Neural crest cell (in vitro differentiated cells): ENCODE data around the gene UBAP2. TPM values are rescaled to one million over a fixed set of nuclear protein-coding genes. Genes with fewer than 3 reads are reported as not detected.
A peak's percentile ranks its signal among the peaks of the same experiment; 100 is the strongest.

ENCODE experiments used
- DNase-seq: peaks from one replicate; pipeline ENCODE4 v3.0.0; 2021; ENCODE audit warnings: low read depth, mixed read lengths, low spot score
- H3K27ac Mint-ChIP-seq: one replicate; pipeline ENCODE4 v1.8.0; 2021; ENCODE audit warnings: mild to moderate bottlenecking, mixed read lengths; ENCODE audit not compliant: unreplicated experiment
- H3K27me3 Mint-ChIP-seq: 2 replicates; pipeline ENCODE4 v1.8.0; 2021; ENCODE audit warnings: low read depth, mild to moderate bottlenecking, mixed read lengths
- H3K36me3 Mint-ChIP-seq: 2 replicates; pipeline ENCODE4 v1.8.0; 2021; ENCODE audit warnings: low read depth, mild to moderate bottlenecking, mixed read lengths
- H3K4me1 Mint-ChIP-seq: 2 replicates; pipeline ENCODE4 v1.8.0; 2021; ENCODE audit warnings: mixed read lengths
- H3K4me3 Mint-ChIP-seq: one replicate; pipeline ENCODE4 v1.8.0; 2021; ENCODE audit warnings: mild to moderate bottlenecking, mixed read lengths
- H3K9me3 Mint-ChIP-seq: 2 replicates; pipeline ENCODE4 v1.8.0; 2021; ENCODE audit warnings: mixed read lengths
- total RNA-seq: library from RNA; stranded (reverse); gene quantifications from 2 replicates; pipeline ENCODE4 v1.2.1, GENCODE V29; 2021
- TF ChIP-seq, protein P1 (sequence below): fragments of 200-600 bp; sonication (generic); conservative IDR thresholded peaks from 2 replicates; pipeline ENCODE4 v1.5.0; 2021; ENCODE audit warnings: antibody characterized with exemption, mild to moderate bottlenecking

Gene UBAP2
- total RNA-seq, 1 donor from 2014 or later: 62.7 TPM

DNA sequence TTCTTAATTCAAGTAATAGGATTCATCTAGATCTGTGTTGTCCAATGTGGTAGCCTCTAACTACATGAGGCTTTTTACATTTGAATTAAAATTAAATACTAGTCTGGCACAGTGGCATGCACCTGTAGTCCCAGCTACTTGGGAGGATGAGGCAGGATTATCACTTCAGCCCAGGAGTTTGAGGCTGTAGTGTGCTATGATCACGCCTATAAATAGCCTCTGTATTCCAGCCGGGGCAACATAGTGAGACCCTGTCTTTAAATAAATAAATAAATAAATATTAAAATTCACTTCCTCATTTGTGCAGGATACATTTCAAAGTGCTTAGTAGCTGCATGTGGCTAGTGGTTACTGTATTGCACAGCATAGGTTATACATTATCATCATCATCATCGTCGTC, 139.9 kb downstream of the UBAP2 start:
- Mint-ChIP-seq H3K36me3 (peaks cover 11% of the 10 kb centered on the region), H3K4me3 (no peak overlapping the region), H3K27ac (no peak overlapping the region), H3K9me3 (no peaks in the 10 kb centered on the region), H3K4me1 (peaks cover 22% of the 10 kb centered on the region), H3K27me3 (no peaks in the 10 kb centered on the region)
- no peak for DNase-seq
- TF ChIP-seq, protein P1, sequence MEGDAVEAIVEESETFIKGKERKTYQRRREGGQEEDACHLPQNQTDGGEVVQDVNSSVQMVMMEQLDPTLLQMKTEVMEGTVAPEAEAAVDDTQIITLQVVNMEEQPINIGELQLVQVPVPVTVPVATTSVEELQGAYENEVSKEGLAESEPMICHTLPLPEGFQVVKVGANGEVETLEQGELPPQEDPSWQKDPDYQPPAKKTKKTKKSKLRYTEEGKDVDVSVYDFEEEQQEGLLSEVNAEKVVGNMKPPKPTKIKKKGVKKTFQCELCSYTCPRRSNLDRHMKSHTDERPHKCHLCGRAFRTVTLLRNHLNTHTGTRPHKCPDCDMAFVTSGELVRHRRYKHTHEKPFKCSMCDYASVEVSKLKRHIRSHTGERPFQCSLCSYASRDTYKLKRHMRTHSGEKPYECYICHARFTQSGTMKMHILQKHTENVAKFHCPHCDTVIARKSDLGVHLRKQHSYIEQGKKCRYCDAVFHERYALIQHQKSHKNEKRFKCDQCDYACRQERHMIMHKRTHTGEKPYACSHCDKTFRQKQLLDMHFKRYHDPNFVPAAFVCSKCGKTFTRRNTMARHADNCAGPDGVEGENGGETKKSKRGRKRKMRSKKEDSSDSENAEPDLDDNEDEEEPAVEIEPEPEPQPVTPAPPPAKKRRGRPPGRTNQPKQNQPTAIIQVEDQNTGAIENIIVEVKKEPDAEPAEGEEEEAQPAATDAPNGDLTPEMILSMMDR: no peak

DNA sequence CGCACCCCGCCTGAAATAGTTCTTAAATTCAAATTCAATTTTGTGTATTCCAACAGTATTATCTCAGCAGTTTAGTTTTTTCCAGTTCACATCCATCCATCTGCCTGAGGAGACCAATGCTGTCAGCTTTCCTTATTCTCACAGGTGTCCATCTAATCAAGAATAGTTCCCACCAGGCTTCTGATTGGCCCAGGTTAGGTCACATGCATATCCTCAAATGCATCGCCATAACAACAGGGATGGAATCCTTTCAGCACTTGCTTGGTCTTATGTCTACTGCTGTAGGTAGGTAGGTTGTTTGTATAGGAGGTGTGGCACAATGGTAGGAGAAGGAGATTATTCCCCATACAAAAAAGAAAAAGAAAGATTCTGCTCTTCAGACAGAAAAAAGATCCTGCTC, 140.6 kb downstream of the UBAP2 start:
- Mint-ChIP-seq H3K27me3 (no peaks in the 10 kb centered on the region), H3K36me3 (peaks cover 12% of the 10 kb centered on the region), H3K9me3 (no peaks in the 10 kb centered on the region), H3K4me1 (peaks cover 22% of the 10 kb centered on the region), H3K27ac (no peak overlapping the region), H3K4me3 (no peak overlapping the region)
- no peak for DNase-seq
- TF ChIP-seq, protein P1: no peak

DNA sequence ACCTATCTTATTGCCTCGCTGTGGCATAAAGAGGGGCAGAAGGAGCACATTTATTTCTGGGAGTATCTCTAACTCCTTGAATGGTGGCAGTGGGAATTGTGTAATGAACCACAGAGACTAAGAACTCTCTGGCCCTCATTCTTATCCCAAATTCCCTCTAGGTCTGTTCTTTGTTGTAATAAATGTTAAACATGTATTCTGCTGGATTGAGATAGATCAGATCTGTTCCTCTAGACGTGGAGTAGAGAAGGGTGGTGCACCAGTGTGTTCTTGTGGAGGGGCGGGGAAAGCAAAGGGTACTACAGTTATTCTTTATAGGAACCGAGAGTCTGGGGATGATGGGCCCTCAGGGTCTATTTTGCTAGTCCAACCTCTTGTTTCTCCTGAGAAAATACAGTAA, 141.3 kb downstream of the UBAP2 start:
- peak overlapping the region; percentile 48 for H3K27ac Mint-ChIP-seq
- no peaks in the 10 kb centered on the region for H3K27me3 Mint-ChIP-seq
- DNase-seq: no peak
- TF ChIP-seq, protein P1: no peak
- H3K9me3 Mint-ChIP-seq: no peaks in the 10 kb centered on the region
- H3K36me3 Mint-ChIP-seq: peaks cover 12% of the 10 kb centered on the region
- H3K4me1 Mint-ChIP-seq: peaks cover 22% of the 10 kb centered on the region
- no peak overlapping the region for H3K4me3 Mint-ChIP-seq

DNA sequence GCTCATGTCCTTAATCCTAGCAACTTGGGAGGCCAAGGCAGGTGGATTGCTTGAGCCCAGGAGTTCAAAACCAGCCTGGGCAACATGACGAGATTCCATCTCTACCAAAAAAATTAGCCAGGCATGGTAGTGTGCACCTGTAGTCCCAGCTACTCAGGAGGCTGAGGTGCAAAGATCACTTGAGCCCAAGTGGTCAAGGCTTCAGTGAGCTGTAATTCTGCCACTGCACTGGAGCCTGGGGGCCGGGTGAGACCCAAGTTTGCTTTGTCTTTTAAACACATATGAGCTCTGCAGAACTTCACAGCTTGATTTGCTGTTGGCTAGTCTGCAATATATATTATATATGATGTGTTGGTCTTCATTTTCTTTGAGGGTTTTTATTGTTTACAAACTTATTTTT, 141.9 kb downstream of the UBAP2 start:
- peaks cover 22% of the 10 kb centered on the region for H3K4me1 Mint-ChIP-seq

DNA sequence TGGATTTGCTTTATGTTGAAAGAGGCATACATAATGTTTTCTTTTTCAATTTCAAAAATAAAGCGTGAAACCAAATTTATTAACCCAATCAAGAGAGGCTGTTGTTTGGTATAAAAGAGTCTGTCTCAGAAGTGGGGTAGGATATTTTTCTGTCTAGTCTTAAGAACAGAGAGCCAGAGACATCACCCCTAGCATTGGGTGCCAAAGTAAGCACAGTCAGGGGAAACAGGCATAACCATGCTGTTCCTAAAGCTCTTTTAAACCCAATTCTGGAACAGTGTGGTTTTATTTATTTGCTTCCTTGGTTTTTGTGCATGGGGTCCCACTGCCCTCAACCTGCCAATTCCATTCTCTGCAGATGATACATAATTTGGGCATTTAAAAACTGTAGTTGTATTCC, 143.6 kb downstream of the UBAP2 start:
- TF ChIP-seq, protein P1: no peak
- Mint-ChIP-seq H3K27me3 (no peaks in the 10 kb centered on the region), H3K4me1 (peaks cover 22% of the 10 kb centered on the region), H3K9me3 (no peaks in the 10 kb centered on the region), H3K27ac (no peak overlapping the region), H3K4me3 (peak overlapping the region; percentile 19), H3K36me3 (peaks cover 15% of the 10 kb centered on the region)
- no peak for DNase-seq

More for the DNA sequence above, 141.9 kb downstream of the UBAP2 start:
- Mint-ChIP-seq H3K4me3 (no peak overlapping the region), H3K9me3 (no peaks in the 10 kb centered on the region), H3K27me3 (no peaks in the 10 kb centered on the region), H3K36me3 (peaks cover 12% of the 10 kb centered on the region), H3K27ac (no peak overlapping the region)
- TF ChIP-seq, protein P1: no peak
- no peak for DNase-seq
